MM.1S (cell line): ENCODE data around the gene MMP19.

Experiments used
- CTCF ChIP-seq: fragments of 300-600 bp; sonication (generic); IDR thresholded peaks from 2 replicates; pipeline ENCODE4 v1.5.1; 2016; ENCODE audit warnings: antibody characterized with exemption, low read length, mixed read lengths
- EZH2 ChIP-seq: fragments of 300-600 bp; sonication (generic); optimal IDR thresholded peaks from 2 replicates; pipeline ENCODE3; 2017; ENCODE audit warnings: low read depth, mild to moderate bottlenecking, antibody characterized with exemption, low read length, mixed read lengths
- EZH2phosphoT487 ChIP-seq: fragments of 300-600 bp; sonication (generic); IDR thresholded peaks from 2 replicates; pipeline ENCODE4 v1.6.1; 2018; ENCODE audit warnings: antibody characterized with exemption, low read length

GRCh38 chr12:55815473-55815872 lies 27.3 kb downstream of the MMP19 start:
- TF ChIP-seq CTCF (no peak), EZH2 (no peak), EZH2phosphoT487 (no peak)
